Keratinocyte (primary cell): Measurements from ENCODE around the gene KCNMA1. TPM values are rescaled to one million over a fixed set of nuclear protein-coding genes. Genes with fewer than 3 reads are reported as not detected.

Experiments
- DNase-seq: peaks from one replicate; pipeline ENCODE4 v3.0.0-alpha.2; 2011; ENCODE audit warnings: low read depth, missing footprints, low spot score
- FAIRE-seq: peaks from 2 replicates; lab custom pipeline; 2011; peaks lifted over from hg19 to GRCh38; lab: Jason Lieb, UNC
- H2AFZ ChIP-seq: 2 replicates; pipeline ENCODE4 v1.6.0; 2012; ENCODE audit warnings: low read length, control low read depth, inconsistent platforms; ENCODE audit not compliant: control insufficient read depth
- H3K27ac ChIP-seq: 2 replicates; pipeline ENCODE4 v1.5.1; 2011; ENCODE audit warnings: low read length; ENCODE audit not compliant: control insufficient read depth, insufficient read depth
- H3K27me3 ChIP-seq: 3 replicates; pipeline ENCODE4 v1.6.0; 2011; ENCODE audit warnings: low read length; ENCODE audit not compliant: control insufficient read depth, insufficient read depth; ENCODE audit errors: extremely low read depth
- H3K36me3 ChIP-seq, 2 experiments: 2 replicates in 1 of 2; 3 replicates in 1 of 2; pipeline ENCODE4 v1.5.1; 2011; ENCODE audit warnings: low read length in 2 of 2, mild to moderate bottlenecking in 1 of 2; ENCODE audit not compliant: control insufficient read depth in 2 of 2, insufficient read depth in 2 of 2; ENCODE audit errors: extremely low read depth in 1 of 2
- H3K4me1 ChIP-seq: 3 replicates; pipeline ENCODE4 v1.5.1; 2011; ENCODE audit warnings: low read length; ENCODE audit not compliant: control insufficient read depth, insufficient read depth; ENCODE audit errors: extremely low read depth
- H3K4me2 ChIP-seq: 3 replicates; pipeline ENCODE4 v1.6.0; 2011; ENCODE audit warnings: low read depth, low read length; ENCODE audit not compliant: control insufficient read depth, insufficient read depth; ENCODE audit errors: extremely low read depth
- H3K4me3 ChIP-seq, 3 experiments: fragments of 200-600 bp in 1 of 3; sonication (generic) in 1 of 3; 2 replicates in 2 of 3; 3 replicates in 1 of 3; pipeline ENCODE4 v1.5.1; 2011 to 2016; ENCODE audit warnings: low read length in 3 of 3, mild to moderate bottlenecking in 3 of 3, control low read depth in 2 of 3, inconsistent platforms in 1 of 3, low read depth in 1 of 3, mixed read lengths in 1 of 3, mixed run types in 1 of 3, moderate library complexity in 1 of 3; ENCODE audit not compliant: control insufficient read depth in 2 of 3, insufficient read depth in 2 of 3; ENCODE audit errors: extremely low read depth in 1 of 3
- H3K79me2 ChIP-seq: 2 replicates; pipeline ENCODE4 v1.6.0; 2012; ENCODE audit warnings: low read length; ENCODE audit not compliant: control insufficient read depth, insufficient read depth
- H3K9ac ChIP-seq: 3 replicates; pipeline ENCODE4 v1.6.0; 2011; ENCODE audit warnings: low read length; ENCODE audit not compliant: control insufficient read depth, insufficient read depth; ENCODE audit errors: extremely low read depth
- H3K9me1 ChIP-seq: 3 replicates; pipeline ENCODE4 v1.6.0; 2011; ENCODE audit warnings: low read length; ENCODE audit not compliant: control insufficient read depth, insufficient read depth; ENCODE audit errors: extremely low read depth
- H3K9me3 ChIP-seq: 2 replicates; pipeline ENCODE4 v1.5.1; 2012; ENCODE audit warnings: low read depth, low read length; ENCODE audit not compliant: control insufficient read depth
- H4K20me1 ChIP-seq: 3 replicates; pipeline ENCODE4 v1.6.0; 2011; ENCODE audit warnings: low read length; ENCODE audit not compliant: control insufficient read depth, insufficient read depth; ENCODE audit errors: extremely low read depth
- CTCF ChIP-seq, 3 experiments: IDR thresholded peaks in 1 of 3; conservative IDR thresholded peaks in 1 of 3; optimal IDR thresholded peaks in 1 of 3; 2 replicates in 2 of 3; 3 replicates in 1 of 3; pipeline versions ENCODE3 to v1.5.1; 2011; ENCODE audit warnings: low read length in 3 of 3, mild to moderate bottlenecking in 3 of 3, moderate library complexity in 2 of 3, control low read depth in 1 of 3, inconsistent platforms in 1 of 3; ENCODE audit not compliant: insufficient read depth in 2 of 3; ENCODE audit errors: extremely low read depth in 1 of 3
- EZH2 ChIP-seq: IDR thresholded peaks from one replicate; pipeline ENCODE4 v1.6.1; 2012; ENCODE audit warnings: inconsistent platforms, mild to moderate bottlenecking, low read length, moderate library complexity
- dilution Hi-C: fragments of 300-500 bp; cut with MboI; formaldehyde crosslinking; loops from one replicate; pipeline ENCODE4 v1.7.0; 2020; ENCODE audit warnings: low sequenced_read_pairs; ENCODE audit not compliant: extremely low pct_ligation_motif_present
- polyA plus RNA-seq, 5 experiments: library from polyadenylated mRNA; depleted of rRNA in 3 of 5; stranded (reverse) in 3 of 5; stranded (forward) in 1 of 5; unstranded in 1 of 5; fragments of >200 nt; gene quantifications; 1 replicate in 1 of 5; 2 replicates in 3 of 5; 3 replicates in 1 of 5; pipeline versions ENCODE4 v1.2.1 to v1.2.3, GENCODE V29; 2011 to 2012; ENCODE audit warnings: missing spikeins in 2 of 5, low read depth in 1 of 5, low replicate concordance in 1 of 5

The KCNMA1 gene
- polyA plus RNA-seq, 1 donor (not counting 4 experiments of a cell fraction or from before 2014, with no cell fraction given) = 6.3 TPM

- H3K4me2 ChIP-seq = no peak overlapping the region
- H3K4me3 ChIP-seq = no peak overlapping the region
- no peaks in the 10 kb centered on the region for H3K79me2 ChIP-seq
- no peak for FAIRE-seq
- H3K27me3 ChIP-seq = no peaks in the 10 kb centered on the region
- DNase-seq = no peak
- dilution Hi-C loops = no loop called here
- H2AFZ ChIP-seq = no peak overlapping the region
- H3K9me3 ChIP-seq = no peaks in the 10 kb centered on the region
- H3K9ac ChIP-seq = no peak overlapping the region
- H3K27ac ChIP-seq = no peak overlapping the region
- TF ChIP-seq EZH2 (no peak), CTCF (optimal IDR thresholded peaks at IDR 0.05 in 1 of 3, IDR thresholded peaks at IDR 0.05 in 1 of 3, conservative IDR thresholded peaks at IDR 0.05 in 1 of 3; ENCODE audit: extremely low read depth in 1 of 3, insufficient read depth in 2 of 3, low read length in 3 of 3) (no peak)
- no peaks in the 10 kb centered on the region for H3K9me1 ChIP-seq
- H3K36me3 ChIP-seq = no peaks in the 10 kb centered on the region
- no peaks in the 10 kb centered on the region for H4K20me1 ChIP-seq
- H3K4me1 ChIP-seq = no peaks in the 10 kb centered on the region
Measured at GRCh38 chr10:77023396-77023795, 614.2 kb downstream of the KCNMA1 start.

GRCh38 chr10:77022671-77023070 is 614.9 kb downstream of the KCNMA1 start:
- Histone ChIP-seq H2AFZ (no peak overlapping the region), H3K4me3 (no peak overlapping the region), H3K36me3 (no peaks in the 10 kb centered on the region), H3K9ac (no peak overlapping the region), H3K27me3 (no peaks in the 10 kb centered on the region), H3K79me2 (no peaks in the 10 kb centered on the region), H3K9me1 (no peaks in the 10 kb centered on the region), H3K27ac (no peak overlapping the region), H3K9me3 (no peaks in the 10 kb centered on the region), H4K20me1 (no peaks in the 10 kb centered on the region), H3K4me2 (no peak overlapping the region), H3K4me1 (no peaks in the 10 kb centered on the region)
- TF ChIP-seq EZH2 (no peak), CTCF (optimal IDR thresholded peaks at IDR 0.05 in 1 of 3, IDR thresholded peaks at IDR 0.05 in 1 of 3, conservative IDR thresholded peaks at IDR 0.05 in 1 of 3; ENCODE audit: extremely low read depth in 1 of 3, insufficient read depth in 2 of 3, low read length in 3 of 3) (no peak)
- no peak for FAIRE-seq
- no peak for DNase-seq
- dilution Hi-C loops = no loop called here
